ENCODE measurements around the gene GSE1. TPM values are rescaled to one million over a fixed set of nuclear protein-coding genes. Genes with fewer than 3 reads are reported as not detected.
A peak's percentile ranks its signal among the peaks of the same experiment; 100 is the strongest.

GSE1 gene
- total and polyA plus RNA-seq, 4 donors, result 3.9 to 111 (median 35.7) TPM

DNA sequence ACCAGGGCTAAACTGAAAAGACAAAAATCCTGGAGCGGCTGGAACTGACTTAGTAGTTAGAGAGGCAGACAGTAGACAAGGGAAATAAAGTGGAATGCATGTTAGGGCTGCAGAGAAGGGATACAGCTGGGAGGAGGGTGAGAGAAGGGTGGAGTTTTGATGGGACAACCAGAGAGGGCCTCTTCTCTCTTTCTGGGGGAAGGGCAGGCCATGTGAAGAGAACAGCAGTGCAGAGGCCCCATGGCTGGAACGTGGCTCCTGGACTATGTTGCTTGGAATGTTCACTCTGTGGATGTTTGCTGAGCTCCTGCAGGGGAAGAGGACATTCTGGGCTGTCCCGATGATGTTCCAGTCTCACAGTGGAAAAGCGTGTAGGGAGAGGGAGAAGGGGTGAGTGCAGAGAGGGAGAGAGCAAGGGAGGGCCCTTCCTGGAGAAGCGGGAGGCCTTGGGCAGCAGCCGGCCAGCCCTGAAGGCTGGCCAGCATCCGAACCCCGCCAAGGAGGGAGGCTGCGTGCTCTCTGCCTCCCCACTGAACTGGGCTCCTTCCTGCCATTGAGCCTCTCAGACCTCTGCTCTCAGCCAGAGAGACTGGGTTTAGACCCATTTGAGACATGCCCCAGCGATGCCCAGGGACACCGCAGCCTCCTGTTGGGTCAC, 33.1 kb upstream of the GSE1 start:
- no peaks in the 10 kb centered on the region for H3K36me3 ChIP-seq (ENCODE audit: control insufficient read depth in 1 of 2, insufficient read depth in 2 of 2, low read length in 1 of 2)
- no peaks in the 10 kb centered on the region for H3K9me3 ChIP-seq (ENCODE audit: control insufficient read depth, low read length)
- DNase-seq, result no peak
- no peak overlapping the region for H3K4me3 ChIP-seq (ENCODE audit: low read length in 2 of 2)
- H3K27me3 ChIP-seq (ENCODE audit: control insufficient read depth in 1 of 2, insufficient read depth in 2 of 2, low read length in 1 of 2), result no peaks in the 10 kb centered on the region
- ATAC-seq (ENCODE audit: low FRiP score), result no peak
- intact Hi-C loops (cut with DNase I), result no loop called here
- no peak overlapping the region for H3K27ac ChIP-seq (ENCODE audit: low read depth in 1 of 2, low read length in 2 of 2)
- no peaks in the 10 kb centered on the region for H3K4me1 ChIP-seq (ENCODE audit: control insufficient read depth in 1 of 2, insufficient read depth in 2 of 2, low read length in 2 of 2)
- WGBS, 2 donors, result 94 to 95% methylated on average over 11 of the region's 11 CpGs

DNA sequence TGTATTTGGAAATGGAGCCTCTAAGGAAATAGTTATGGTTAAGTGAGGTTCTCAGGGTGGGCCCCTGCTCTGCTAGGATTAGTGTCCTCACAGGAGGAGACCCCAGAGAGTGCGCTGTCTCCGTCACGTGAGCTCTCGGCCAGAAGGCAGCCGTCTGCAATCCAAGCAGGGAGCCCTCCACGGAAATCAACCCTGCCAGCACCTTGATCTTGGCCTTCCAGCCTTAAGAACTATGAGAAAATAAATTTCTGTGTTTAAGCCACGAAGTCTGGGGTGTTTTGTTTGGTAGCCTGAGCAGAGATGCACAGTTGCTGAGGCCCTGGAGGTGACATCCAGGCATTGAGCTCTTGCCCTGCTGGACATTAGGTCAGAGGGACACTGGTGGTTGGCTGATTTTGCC, 32.4 kb upstream of the GSE1 start:
- no peak for DNase-seq
- Histone ChIP-seq H3K9me3 (ENCODE audit: control insufficient read depth, low read length) (no peaks in the 10 kb centered on the region), H3K4me3 (ENCODE audit: low read length in 2 of 2) (no peak overlapping the region), H3K27ac (ENCODE audit: low read depth in 1 of 2, low read length in 2 of 2) (no peak overlapping the region), H3K27me3 (ENCODE audit: control insufficient read depth in 1 of 2, insufficient read depth in 2 of 2, low read length in 1 of 2) (no peaks in the 10 kb centered on the region), H3K36me3 (ENCODE audit: control insufficient read depth in 1 of 2, insufficient read depth in 2 of 2, low read length in 1 of 2) (no peaks in the 10 kb centered on the region), H3K4me1 (ENCODE audit: control insufficient read depth in 1 of 2, insufficient read depth in 2 of 2, low read length in 2 of 2) (no peaks in the 10 kb centered on the region)
- 97% methylated on average over 7 of the region's 7 CpGs for WGBS, 2 donors
- no peak for ATAC-seq (ENCODE audit: low FRiP score)
- intact Hi-C loops (cut with DNase I), result no loop called here

DNA sequence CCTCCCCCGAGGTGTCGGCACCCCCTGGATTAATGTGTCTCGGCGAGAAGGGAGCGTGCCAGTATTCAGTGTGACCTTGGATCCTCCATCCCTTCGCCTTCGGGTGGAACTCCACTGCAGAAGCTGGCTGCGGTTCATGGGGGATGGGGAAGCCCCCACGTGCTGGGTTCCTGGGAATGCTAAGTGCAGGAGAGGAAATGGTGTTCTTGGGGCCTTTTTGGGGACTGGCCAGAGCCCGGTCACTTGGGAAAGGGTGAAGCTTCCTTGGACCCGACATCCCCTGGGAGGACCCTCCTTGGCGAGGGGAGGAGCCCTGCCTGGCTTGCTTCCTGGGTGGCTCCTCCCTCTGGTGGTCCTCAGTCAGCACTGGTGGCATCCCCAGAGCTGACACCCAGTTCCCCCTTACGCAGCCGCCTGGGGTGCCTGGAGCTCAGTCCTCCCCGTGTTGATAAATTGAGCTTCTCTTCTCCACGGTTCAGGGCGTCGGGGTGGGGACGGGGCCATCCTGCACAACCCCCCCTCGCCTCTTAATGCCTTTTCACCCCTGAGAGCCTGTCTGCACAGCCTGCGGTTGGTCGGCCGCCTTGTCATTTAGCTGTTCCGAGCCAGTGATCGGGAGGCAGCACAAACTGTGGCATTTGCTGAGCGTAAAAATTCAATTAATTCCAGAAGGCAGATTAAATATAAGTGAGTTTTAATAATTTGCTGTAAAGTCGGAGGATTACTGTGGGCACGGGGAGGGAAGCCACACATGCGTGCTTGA, 30.7 kb upstream of the GSE1 start:
- no peak overlapping the region for H3K4me3 ChIP-seq (ENCODE audit: low read length in 2 of 2)
- no peaks in the 10 kb centered on the region for H3K27me3 ChIP-seq (ENCODE audit: control insufficient read depth in 1 of 2, insufficient read depth in 2 of 2, low read length in 1 of 2)
- DNase-seq, result no peak
- H3K4me1 ChIP-seq (ENCODE audit: control insufficient read depth in 1 of 2, insufficient read depth in 2 of 2, low read length in 2 of 2), result no peaks in the 10 kb centered on the region
- intact Hi-C loops (cut with DNase I), result no loop called here
- no peaks in the 10 kb centered on the region for H3K9me3 ChIP-seq (ENCODE audit: control insufficient read depth, low read length)
- no peak for ATAC-seq (ENCODE audit: low FRiP score)
- WGBS, 2 donors, result 63 to 83% methylated on average over 29 of the region's 29 CpGs
- no peaks in the 10 kb centered on the region for H3K36me3 ChIP-seq (ENCODE audit: control insufficient read depth in 1 of 2, insufficient read depth in 2 of 2, low read length in 1 of 2)
- H3K27ac ChIP-seq (ENCODE audit: low read depth in 1 of 2, low read length in 2 of 2), result no peak overlapping the region

DNA sequence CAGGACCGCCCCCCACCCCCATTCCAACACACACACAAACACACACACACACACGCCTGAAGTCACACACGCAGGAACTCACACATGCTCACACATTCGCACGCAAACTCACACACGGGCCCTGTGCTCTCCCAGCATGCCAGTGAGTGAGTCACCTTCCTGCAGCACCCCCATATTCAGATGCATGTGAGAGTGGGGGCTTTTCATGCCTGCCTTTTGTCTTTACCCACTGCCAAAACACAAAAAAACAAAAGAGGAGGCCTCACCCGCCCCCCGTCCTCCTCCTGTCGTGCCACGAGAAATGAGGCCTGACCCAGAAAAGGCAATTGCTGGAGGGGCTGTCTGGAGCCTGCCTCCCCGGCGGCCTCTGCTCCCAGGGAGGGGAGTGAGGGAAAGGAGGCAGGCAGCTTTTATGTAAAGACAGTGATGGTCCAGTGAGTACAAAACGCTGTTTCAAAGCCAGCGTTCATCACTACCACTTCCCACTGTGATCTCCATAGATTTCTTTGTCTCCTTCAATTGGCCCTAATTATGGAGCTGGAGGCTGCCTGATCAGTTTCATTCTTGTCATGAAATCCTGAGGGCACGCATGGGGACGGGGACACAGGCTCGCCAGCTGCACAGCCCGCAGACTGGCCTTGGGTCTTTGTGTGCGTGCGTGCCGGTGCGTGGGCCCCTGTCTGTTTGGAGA, 29.5 kb upstream of the GSE1 start:
- intact Hi-C loops (cut with DNase I), result no loop called here
- no peak for ATAC-seq (ENCODE audit: low FRiP score)

DNA sequence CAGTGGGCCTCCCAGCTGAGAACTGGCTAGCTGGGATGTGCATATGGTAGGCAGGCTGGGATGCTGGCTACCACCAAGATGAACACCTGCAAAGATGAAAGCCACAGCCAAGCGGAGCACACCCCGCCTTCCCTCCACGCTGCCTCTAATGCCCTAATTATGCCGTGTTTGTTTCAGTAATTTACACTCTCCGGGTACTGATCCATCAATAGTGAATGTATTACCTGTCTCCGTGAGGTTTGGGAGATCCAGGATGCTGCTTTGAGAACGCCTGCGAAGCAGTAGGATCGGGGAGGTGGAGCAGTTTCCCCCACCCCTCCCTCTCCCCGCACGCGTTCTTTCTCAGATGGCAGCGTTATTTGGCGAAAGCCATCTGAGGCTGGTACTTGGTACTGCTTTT, 28.9 kb upstream of the GSE1 start:
- H3K27ac ChIP-seq (ENCODE audit: low read depth in 1 of 2, low read length in 2 of 2), result no peak overlapping the region
- H3K9me3 ChIP-seq (ENCODE audit: control insufficient read depth, low read length), result no peaks in the 10 kb centered on the region
- intact Hi-C loops (cut with DNase I), result no loop called here
- WGBS, 2 donors, result 94 to 98% methylated on average over 14 of the region's 14 CpGs
- ATAC-seq (ENCODE audit: low FRiP score) (no peak), DNase-seq (no peak)
- H3K4me3 ChIP-seq (ENCODE audit: low read length in 2 of 2), result no peak overlapping the region
- no peaks in the 10 kb centered on the region for H3K36me3 ChIP-seq (ENCODE audit: control insufficient read depth in 1 of 2, insufficient read depth in 2 of 2, low read length in 1 of 2)
- no peaks in the 10 kb centered on the region for H3K27me3 ChIP-seq (ENCODE audit: control insufficient read depth in 1 of 2, insufficient read depth in 2 of 2, low read length in 1 of 2)
- H3K4me1 ChIP-seq (ENCODE audit: control insufficient read depth in 1 of 2, insufficient read depth in 2 of 2, low read length in 2 of 2), result no peaks in the 10 kb centered on the region

More for the DNA sequence above, 29.5 kb upstream of the GSE1 start:
- Histone ChIP-seq H3K36me3 (ENCODE audit: control insufficient read depth in 1 of 2, insufficient read depth in 2 of 2, low read length in 1 of 2) (no peaks in the 10 kb centered on the region), H3K27me3 (ENCODE audit: control insufficient read depth in 1 of 2, insufficient read depth in 2 of 2, low read length in 1 of 2) (no peaks in the 10 kb centered on the region), H3K9me3 (ENCODE audit: control insufficient read depth, low read length) (no peaks in the 10 kb centered on the region), H3K4me1 (ENCODE audit: control insufficient read depth in 1 of 2, insufficient read depth in 2 of 2, low read length in 2 of 2) (no peaks in the 10 kb centered on the region), H3K27ac (ENCODE audit: low read depth in 1 of 2, low read length in 2 of 2) (no peak overlapping the region), H3K4me3 (ENCODE audit: low read length in 2 of 2) (no peak overlapping the region)
- WGBS, 2 donors, result 92% methylated on average over 22 of the region's 22 CpGs
- DNase-seq, result no peak

DNA sequence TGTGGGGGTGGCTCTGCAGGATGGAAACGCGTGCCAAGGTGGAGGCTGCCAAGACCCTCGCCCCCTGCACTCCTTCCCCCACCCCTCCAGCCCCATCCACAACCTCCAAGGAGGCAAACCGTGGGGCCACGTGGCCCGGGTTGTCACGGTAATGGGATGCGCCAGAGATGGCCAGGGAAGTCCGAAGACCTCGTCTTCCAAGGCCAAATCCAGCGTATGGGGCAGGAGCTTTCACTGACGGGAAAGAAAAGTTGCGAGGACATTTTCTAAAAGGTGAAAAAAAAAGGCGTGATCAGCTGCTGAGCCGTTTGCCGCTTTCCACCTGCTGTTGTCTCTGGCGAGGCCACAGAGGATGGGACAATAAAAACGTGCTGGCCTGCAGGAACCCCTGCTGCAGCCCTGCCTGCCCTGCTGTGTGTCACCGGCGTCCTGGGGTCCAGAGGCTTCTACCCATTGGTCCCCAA, 28.3 kb upstream of the GSE1 start:
- no peaks in the 10 kb centered on the region for H3K27me3 ChIP-seq (ENCODE audit: control insufficient read depth in 1 of 2, insufficient read depth in 2 of 2, low read length in 1 of 2)
- no peaks in the 10 kb centered on the region for H3K4me1 ChIP-seq (ENCODE audit: control insufficient read depth in 1 of 2, insufficient read depth in 2 of 2, low read length in 2 of 2)
- no peaks in the 10 kb centered on the region for H3K9me3 ChIP-seq (ENCODE audit: control insufficient read depth, low read length)
- H3K36me3 ChIP-seq (ENCODE audit: control insufficient read depth in 1 of 2, insufficient read depth in 2 of 2, low read length in 1 of 2), result no peaks in the 10 kb centered on the region
- H3K4me3 ChIP-seq (ENCODE audit: low read length in 2 of 2), result no peak overlapping the region
- DNase-seq, result no peak
- WGBS, 2 donors, result 82 to 91% methylated on average over 20 of the region's 20 CpGs
- intact Hi-C loops (cut with DNase I), result no loop called here
- H3K27ac ChIP-seq (ENCODE audit: low read depth in 1 of 2, low read length in 2 of 2), result no peak overlapping the region
- no peak for ATAC-seq (ENCODE audit: low FRiP score)

DNA sequence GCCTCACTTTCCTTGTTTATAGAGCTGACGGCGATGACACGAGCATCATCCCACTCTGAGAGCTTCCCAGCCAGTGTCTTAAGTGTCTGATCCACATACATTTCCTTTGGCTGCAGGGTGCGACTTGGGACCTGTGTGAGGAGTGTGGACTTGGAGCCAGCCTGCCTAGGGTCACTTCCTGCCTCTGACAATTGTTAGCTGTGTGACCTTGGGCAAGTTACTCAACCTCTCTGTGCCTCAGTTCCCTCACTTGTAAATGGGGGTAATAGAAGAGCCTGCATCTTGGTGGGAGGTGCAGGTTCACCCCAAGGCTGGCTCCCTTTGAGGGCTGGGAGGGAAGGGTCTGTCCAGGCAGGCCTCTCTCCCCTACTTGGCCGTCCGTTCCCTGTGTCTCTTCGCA, 27.4 kb upstream of the GSE1 start:
- DNase-seq (no peak), ATAC-seq (ENCODE audit: low FRiP score) (no peak)
- Histone ChIP-seq H3K27me3 (ENCODE audit: control insufficient read depth in 1 of 2, insufficient read depth in 2 of 2, low read length in 1 of 2) (no peaks in the 10 kb centered on the region), H3K4me1 (ENCODE audit: control insufficient read depth in 1 of 2, insufficient read depth in 2 of 2, low read length in 2 of 2) (no peaks in the 10 kb centered on the region), H3K27ac (ENCODE audit: low read depth in 1 of 2, low read length in 2 of 2) (no peak overlapping the region), H3K36me3 (ENCODE audit: control insufficient read depth in 1 of 2, insufficient read depth in 2 of 2, low read length in 1 of 2) (no peaks in the 10 kb centered on the region), H3K4me3 (ENCODE audit: low read length in 2 of 2) (no peak overlapping the region), H3K9me3 (ENCODE audit: control insufficient read depth, low read length) (no peaks in the 10 kb centered on the region)
- 91 to 95% methylated on average over 7 of the region's 7 CpGs for WGBS, 2 donors
- intact Hi-C loops (cut with DNase I), result no loop called here

DNA sequence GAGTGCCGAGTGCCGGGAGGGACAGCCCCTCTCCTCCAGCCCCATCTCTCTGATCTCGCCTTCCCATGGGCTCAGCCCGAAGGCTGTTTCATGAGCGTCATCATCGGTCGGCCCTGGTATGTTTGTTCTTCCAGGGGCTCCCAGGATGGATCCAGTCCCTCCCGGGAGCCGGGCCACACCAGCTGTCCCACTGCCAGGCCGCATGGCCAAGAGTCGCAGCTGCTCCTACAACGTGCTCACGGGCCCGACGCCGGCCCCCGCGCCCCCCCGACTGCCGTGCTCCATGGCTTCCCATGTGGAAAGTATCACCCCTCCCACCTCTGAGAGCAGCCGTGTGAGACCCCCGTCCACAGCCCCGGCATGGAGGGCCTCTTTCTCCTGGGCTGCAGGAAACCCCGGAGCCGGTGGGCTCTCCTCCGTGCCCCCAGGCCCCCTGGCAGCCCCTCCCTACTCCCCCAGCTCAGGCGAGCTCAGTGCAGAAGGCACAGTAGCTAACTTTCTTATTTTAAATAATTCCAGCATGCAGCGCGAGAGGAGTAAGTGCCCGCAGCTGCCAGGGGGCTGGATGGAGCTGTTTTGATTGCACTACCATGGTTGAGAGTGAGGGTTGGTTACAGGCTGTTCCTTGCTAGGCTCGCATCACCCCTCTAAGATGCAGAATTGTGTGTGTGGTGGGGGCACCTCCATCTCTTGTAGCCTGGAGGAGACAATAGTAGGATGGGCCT, 26.6 kb upstream of the GSE1 start:
- ATAC-seq (ENCODE audit: low FRiP score) (peak; percentile 51), DNase-seq (peak; percentile 69 to 90)
- 7 to 14% methylated on average over 31 of the region's 31 CpGs for WGBS, 2 donors
- no peaks in the 10 kb centered on the region for H3K9me3 ChIP-seq (ENCODE audit: control insufficient read depth, low read length)
- no peak overlapping the region for H3K4me3 ChIP-seq (ENCODE audit: low read length in 2 of 2)
- no peaks in the 10 kb centered on the region for H3K4me1 ChIP-seq (ENCODE audit: control insufficient read depth in 1 of 2, insufficient read depth in 2 of 2, low read length in 2 of 2)
- intact Hi-C loops (cut with DNase I), result no loop called here
- no peaks in the 10 kb centered on the region for H3K27me3 ChIP-seq (ENCODE audit: control insufficient read depth in 1 of 2, insufficient read depth in 2 of 2, low read length in 1 of 2)
- no peaks in the 10 kb centered on the region for H3K36me3 ChIP-seq (ENCODE audit: control insufficient read depth in 1 of 2, insufficient read depth in 2 of 2, low read length in 1 of 2)
- no peak overlapping the region for H3K27ac ChIP-seq (ENCODE audit: low read depth in 1 of 2, low read length in 2 of 2)

All from aorta (tissue), 5 donors.